GM12875 (cell line): ENCODE measurements around the gene TAF4B.
A peak's percentile ranks its signal among the peaks of the same experiment; 100 is the strongest.

Experiments used
- H3K4me3 ChIP-seq: one replicate; pipeline ENCODE4 v1.5.1; 2011; ENCODE audit warnings: low read depth, low read length, control low read depth
- CTCF ChIP-seq: IDR thresholded peaks from 2 replicates; pipeline ENCODE4 v1.5.1; 2011; ENCODE audit warnings: low read depth, mild to moderate bottlenecking, control low read depth, inconsistent platforms, low read length, moderate library complexity, borderline replicate concordance; ENCODE audit not compliant: insufficient read depth

TAF4B gene, protein sequence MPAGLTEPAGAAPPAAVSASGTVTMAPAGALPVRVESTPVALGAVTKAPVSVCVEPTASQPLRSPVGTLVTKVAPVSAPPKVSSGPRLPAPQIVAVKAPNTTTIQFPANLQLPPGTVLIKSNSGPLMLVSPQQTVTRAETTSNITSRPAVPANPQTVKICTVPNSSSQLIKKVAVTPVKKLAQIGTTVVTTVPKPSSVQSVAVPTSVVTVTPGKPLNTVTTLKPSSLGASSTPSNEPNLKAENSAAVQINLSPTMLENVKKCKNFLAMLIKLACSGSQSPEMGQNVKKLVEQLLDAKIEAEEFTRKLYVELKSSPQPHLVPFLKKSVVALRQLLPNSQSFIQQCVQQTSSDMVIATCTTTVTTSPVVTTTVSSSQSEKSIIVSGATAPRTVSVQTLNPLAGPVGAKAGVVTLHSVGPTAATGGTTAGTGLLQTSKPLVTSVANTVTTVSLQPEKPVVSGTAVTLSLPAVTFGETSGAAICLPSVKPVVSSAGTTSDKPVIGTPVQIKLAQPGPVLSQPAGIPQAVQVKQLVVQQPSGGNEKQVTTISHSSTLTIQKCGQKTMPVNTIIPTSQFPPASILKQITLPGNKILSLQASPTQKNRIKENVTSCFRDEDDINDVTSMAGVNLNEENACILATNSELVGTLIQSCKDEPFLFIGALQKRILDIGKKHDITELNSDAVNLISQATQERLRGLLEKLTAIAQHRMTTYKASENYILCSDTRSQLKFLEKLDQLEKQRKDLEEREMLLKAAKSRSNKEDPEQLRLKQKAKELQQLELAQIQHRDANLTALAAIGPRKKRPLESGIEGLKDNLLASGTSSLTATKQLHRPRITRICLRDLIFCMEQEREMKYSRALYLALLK

GRCh38 chr18:26226229-26227050, at the start of gene TAF4B:
TSS of gene TAF4B (plus strand) at chr18:26226445. CDS start at chr18:26226934, 489 bp downstream.
- H3K4me3 ChIP-seq = peak within 1 kb of the TSS; percentile 100
- 0 out of 2 replicates have a peak, but pooled peaks have one; percentile 1 for TF ChIP-seq CTCF

DNA sequence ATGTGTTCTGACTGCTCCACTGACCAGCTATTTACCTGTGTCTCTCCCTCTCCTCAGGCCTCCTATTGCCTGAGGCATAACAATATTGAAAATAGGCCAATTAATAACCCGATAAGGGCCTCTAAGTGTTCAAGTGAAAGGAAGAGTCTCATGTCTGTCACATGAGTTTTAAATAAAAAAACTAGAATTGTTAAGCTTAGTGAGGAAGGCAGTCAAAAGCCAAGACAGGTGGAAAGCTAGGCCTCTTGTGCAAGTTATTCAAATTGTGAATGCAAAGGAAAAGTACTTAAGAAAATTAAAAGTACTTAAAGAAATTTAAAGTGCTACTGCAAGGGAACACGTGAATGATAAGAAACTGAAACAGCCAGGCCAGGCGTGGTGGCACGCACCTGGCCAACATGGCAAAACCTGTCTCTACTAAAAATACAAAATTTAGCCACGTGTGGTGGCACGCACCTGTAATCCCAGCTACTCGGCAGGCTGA, 44.9 kb upstream of the TAF4B start:
- H3K4me3 ChIP-seq = no peak overlapping the region
- no peak for TF ChIP-seq CTCF

GRCh38 chr18:26183395-26184112, 42.7 kb upstream of the TAF4B start:
- TF ChIP-seq CTCF = no peak

DNA sequence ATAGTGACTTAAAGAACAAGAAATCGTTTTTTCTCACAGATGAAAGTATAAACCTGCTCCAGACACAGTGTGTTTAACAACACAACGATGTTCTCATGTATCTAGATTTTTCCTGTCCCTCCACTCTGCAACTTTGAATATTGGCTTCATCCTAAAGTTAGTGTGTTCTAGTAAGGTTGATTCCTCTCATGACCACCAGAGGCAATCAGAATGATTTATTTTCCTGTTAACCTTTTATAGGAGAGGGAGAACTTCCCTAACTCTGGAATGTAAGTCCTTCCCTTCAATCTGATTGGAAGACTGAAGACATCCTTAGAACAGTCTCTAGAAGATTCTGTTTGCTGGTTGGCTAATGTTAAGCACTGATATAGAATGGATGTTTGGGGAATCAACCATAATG, 41.0 kb upstream of the TAF4B start:
- no peak overlapping the region for H3K4me3 ChIP-seq
- no peak for TF ChIP-seq CTCF

More at GRCh38 chr18:26183395-26184112, 42.7 kb upstream of the TAF4B start:
- no peak overlapping the region for H3K4me3 ChIP-seq

- no peak overlapping the region for H3K4me3 ChIP-seq
- no peak for TF ChIP-seq CTCF
These were observed 35.7 kb upstream of the TAF4B start for GRCh38 chr18:26190506-26190905.

DNA sequence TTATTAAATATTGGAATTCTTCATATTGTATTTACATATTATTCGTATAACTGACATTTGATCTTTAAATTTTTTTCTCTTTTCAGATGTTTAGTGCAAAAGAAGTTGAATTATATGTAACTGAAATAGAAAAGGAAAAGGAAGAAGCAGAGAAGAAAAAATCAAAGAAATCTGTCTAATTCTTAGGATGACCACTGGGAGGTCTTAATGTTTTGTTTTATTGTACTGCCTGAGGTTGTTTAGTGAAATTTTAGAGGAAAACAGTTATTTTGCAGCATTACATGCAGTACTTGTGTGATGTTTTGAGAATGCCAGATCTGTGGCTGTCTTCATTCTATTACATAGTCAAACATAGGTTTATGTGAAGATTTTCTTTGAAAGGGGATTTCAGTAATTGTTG, 34.0 kb upstream of the TAF4B start:
- no peak for TF ChIP-seq CTCF
- H3K4me3 ChIP-seq = no peak overlapping the region
